ENCODE measurements around the gene RANBP17. TPM values are rescaled to one million over a fixed set of nuclear protein-coding genes. Genes with fewer than 3 reads are reported as not detected.

Gene RANBP17
- total and polyA plus RNA-seq, 2 donors from 2014 or later: 2.0 to 15.4 TPM

DNA sequence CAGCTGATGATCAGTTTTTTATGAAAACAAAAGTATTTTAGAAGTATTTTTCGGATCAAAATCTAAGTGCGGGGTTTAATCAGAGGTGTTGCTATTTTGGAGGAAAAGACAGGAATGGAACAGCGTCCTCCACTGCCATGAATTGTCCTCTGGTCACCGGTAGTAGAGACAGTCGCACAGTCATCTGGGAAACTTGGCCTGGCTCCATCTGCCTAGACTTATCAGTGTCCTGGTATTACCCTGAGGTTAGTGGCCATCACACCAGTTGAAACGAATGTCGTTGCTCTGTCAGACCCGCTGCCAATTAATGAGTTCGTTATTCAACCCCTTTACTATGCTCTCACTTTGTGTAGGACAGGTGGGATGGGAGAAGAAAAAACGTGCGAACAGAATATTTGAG, 455.4 kb downstream of the RANBP17 start:
- no peaks in the 10 kb centered on the region for H3K9me3 ChIP-seq (ENCODE audit: control insufficient read depth in 2 of 3, insufficient read depth in 1 of 3, low read length in 3 of 3)
- DNase-seq: peak in 1 of 5 donors; percentile 15
- no peaks in the 10 kb centered on the region for H3K36me3 ChIP-seq (ENCODE audit: control insufficient read depth in 2 of 3, insufficient read depth in 3 of 3, low read length in 3 of 3)
- no peak overlapping the region for H3K9ac ChIP-seq (ENCODE audit: low read length in 3 of 3)
- TF ChIP-seq, protein P1, sequence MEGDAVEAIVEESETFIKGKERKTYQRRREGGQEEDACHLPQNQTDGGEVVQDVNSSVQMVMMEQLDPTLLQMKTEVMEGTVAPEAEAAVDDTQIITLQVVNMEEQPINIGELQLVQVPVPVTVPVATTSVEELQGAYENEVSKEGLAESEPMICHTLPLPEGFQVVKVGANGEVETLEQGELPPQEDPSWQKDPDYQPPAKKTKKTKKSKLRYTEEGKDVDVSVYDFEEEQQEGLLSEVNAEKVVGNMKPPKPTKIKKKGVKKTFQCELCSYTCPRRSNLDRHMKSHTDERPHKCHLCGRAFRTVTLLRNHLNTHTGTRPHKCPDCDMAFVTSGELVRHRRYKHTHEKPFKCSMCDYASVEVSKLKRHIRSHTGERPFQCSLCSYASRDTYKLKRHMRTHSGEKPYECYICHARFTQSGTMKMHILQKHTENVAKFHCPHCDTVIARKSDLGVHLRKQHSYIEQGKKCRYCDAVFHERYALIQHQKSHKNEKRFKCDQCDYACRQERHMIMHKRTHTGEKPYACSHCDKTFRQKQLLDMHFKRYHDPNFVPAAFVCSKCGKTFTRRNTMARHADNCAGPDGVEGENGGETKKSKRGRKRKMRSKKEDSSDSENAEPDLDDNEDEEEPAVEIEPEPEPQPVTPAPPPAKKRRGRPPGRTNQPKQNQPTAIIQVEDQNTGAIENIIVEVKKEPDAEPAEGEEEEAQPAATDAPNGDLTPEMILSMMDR (IDR thresholded peaks at IDR 0.05; ENCODE audit: borderline replicate concordance, extremely low read depth, insufficient read depth): no peak
- no peak for FAIRE-seq
- H3K27me3 ChIP-seq (ENCODE audit: control insufficient read depth, insufficient read depth, low read length): peaks cover 78% of the 10 kb centered on the region
- H3K4me3 ChIP-seq (ENCODE audit: low read length in 3 of 3): no peak overlapping the region
- no peaks in the 10 kb centered on the region for H3K4me1 ChIP-seq (ENCODE audit: control insufficient read depth in 2 of 3, insufficient read depth in 2 of 3, low read depth in 1 of 3, low read length in 3 of 3)
- H3K27ac ChIP-seq (ENCODE audit: low read depth in 2 of 2, low read length in 2 of 2): no peak overlapping the region
- intact Hi-C loops (cut with DNase I): no loop called here

DNA sequence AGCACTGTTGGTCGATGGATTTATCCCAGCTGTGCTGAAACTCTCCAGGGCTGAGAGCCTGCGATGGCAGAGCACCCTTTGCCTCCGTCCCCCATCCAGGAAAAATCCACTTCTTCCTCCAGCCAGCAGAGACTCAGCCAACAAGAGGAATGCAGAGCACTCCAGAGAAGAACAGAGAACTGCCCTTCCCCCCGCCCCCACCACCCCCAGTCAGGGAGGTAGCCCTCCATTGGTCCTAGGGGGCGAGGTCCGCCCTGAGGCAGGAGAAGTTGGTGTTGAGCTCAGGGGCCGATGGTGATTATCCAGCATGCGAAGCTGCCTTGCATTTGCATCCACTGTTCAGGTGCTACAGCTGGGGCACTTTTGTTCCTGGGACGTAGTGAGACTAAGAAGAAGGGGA, 456.2 kb downstream of the RANBP17 start:
- H3K4me3 ChIP-seq (ENCODE audit: low read length in 3 of 3): no peak overlapping the region
- no peak overlapping the region for H3K27ac ChIP-seq (ENCODE audit: low read depth in 2 of 2, low read length in 2 of 2)
- intact Hi-C loops (cut with DNase I): no loop called here
- no peaks in the 10 kb centered on the region for H3K9me3 ChIP-seq (ENCODE audit: control insufficient read depth in 2 of 3, insufficient read depth in 1 of 3, low read length in 3 of 3)
- no peak overlapping the region for H3K9ac ChIP-seq (ENCODE audit: low read length in 3 of 3)
- H3K4me1 ChIP-seq (ENCODE audit: control insufficient read depth in 2 of 3, insufficient read depth in 2 of 3, low read depth in 1 of 3, low read length in 3 of 3): no peaks in the 10 kb centered on the region
- no peaks in the 10 kb centered on the region for H3K36me3 ChIP-seq (ENCODE audit: control insufficient read depth in 2 of 3, insufficient read depth in 3 of 3, low read length in 3 of 3)
- FAIRE-seq (no peak), DNase-seq (peak in 2 of 5 donors; percentile 8 to 43)
- TF ChIP-seq, protein P1 (IDR thresholded peaks at IDR 0.05; ENCODE audit: borderline replicate concordance, extremely low read depth, insufficient read depth): no peak
- peaks cover 78% of the 10 kb centered on the region for H3K27me3 ChIP-seq (ENCODE audit: control insufficient read depth, insufficient read depth, low read length)

DNA sequence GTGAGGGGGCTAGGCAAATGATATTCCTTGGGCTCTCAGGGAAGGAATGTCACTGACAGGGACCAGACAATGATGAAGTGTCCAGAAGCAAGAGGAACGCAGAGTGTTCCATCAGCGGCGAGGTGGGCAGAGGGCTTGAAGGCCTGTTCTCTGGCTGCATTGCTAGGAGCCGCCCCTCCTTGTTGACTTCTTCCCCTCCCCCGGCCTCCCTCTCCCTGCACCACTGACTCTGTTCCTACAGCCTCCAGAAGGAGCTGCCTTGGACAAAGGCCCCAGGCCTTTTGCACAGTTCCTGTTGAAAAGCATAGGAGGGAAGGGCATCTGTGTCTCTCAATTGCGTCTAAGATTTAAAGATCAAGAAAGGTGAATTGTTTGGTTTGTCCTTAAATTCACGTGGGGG, 459.6 kb downstream of the RANBP17 start:
- no peaks in the 10 kb centered on the region for H3K4me1 ChIP-seq (ENCODE audit: control insufficient read depth in 2 of 3, insufficient read depth in 2 of 3, low read depth in 1 of 3, low read length in 3 of 3)
- H3K9me3 ChIP-seq (ENCODE audit: control insufficient read depth in 2 of 3, insufficient read depth in 1 of 3, low read length in 3 of 3): no peaks in the 10 kb centered on the region
- DNase-seq (no peak), FAIRE-seq (no peak)
- H3K27me3 ChIP-seq (ENCODE audit: control insufficient read depth, insufficient read depth, low read length): peaks cover 73% of the 10 kb centered on the region
- no peak overlapping the region for H3K4me3 ChIP-seq (ENCODE audit: low read length in 3 of 3)
- no peak overlapping the region for H3K27ac ChIP-seq (ENCODE audit: low read depth in 2 of 2, low read length in 2 of 2)
- H3K9ac ChIP-seq (ENCODE audit: low read length in 3 of 3): no peak overlapping the region
- no peaks in the 10 kb centered on the region for H3K36me3 ChIP-seq (ENCODE audit: control insufficient read depth in 2 of 3, insufficient read depth in 3 of 3, low read length in 3 of 3)
- intact Hi-C loops (cut with DNase I): no loop called here
- TF ChIP-seq, protein P1 (IDR thresholded peaks at IDR 0.05; ENCODE audit: borderline replicate concordance, extremely low read depth, insufficient read depth): no peak

DNA sequence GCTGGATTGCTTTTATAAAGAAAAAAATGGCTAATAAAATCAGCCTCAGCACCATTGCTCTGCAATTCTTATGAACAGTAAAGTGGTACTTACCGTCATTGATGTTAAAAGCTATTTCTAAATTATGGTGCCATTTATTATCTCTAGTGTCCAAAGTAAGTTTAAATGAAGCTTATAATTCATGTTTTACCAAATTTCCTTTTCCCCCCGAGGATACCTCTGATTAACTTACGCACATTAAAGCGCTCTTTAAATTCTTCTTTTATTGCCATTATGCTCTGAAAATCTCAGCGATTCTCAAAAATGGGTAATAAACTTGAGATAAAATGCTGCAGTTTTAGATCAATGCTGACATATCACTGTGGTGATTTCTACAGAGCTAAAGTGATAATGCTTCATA, 460.7 kb downstream of the RANBP17 start:
- H3K27me3 ChIP-seq (ENCODE audit: control insufficient read depth, insufficient read depth, low read length): peaks cover 62% of the 10 kb centered on the region
- H3K27ac ChIP-seq (ENCODE audit: low read depth in 2 of 2, low read length in 2 of 2): no peak overlapping the region
- DNase-seq: no peak
- H3K9me3 ChIP-seq (ENCODE audit: control insufficient read depth in 2 of 3, insufficient read depth in 1 of 3, low read length in 3 of 3): no peaks in the 10 kb centered on the region
- no peaks in the 10 kb centered on the region for H3K36me3 ChIP-seq (ENCODE audit: control insufficient read depth in 2 of 3, insufficient read depth in 3 of 3, low read length in 3 of 3)
- H3K9ac ChIP-seq (ENCODE audit: low read length in 3 of 3): no peak overlapping the region
- intact Hi-C loops (cut with DNase I): no loop called here
- no peak overlapping the region for H3K4me3 ChIP-seq (ENCODE audit: low read length in 3 of 3)
- TF ChIP-seq, protein P1 (IDR thresholded peaks at IDR 0.05; ENCODE audit: borderline replicate concordance, extremely low read depth, insufficient read depth): no peak
- FAIRE-seq: no peak
- H3K4me1 ChIP-seq (ENCODE audit: control insufficient read depth in 2 of 3, insufficient read depth in 2 of 3, low read depth in 1 of 3, low read length in 3 of 3): no peaks in the 10 kb centered on the region
